GM18526 (cell line): Measurements from ENCODE around the gene RASA3.

Source experiments
- POLR2A ChIP-seq: IDR thresholded peaks from 3 replicates; pipeline ENCODE4 v1.6.1; 2011; ENCODE audit not compliant: insufficient read length; ENCODE audit errors: extremely low read depth

The RASA3 gene

DNA sequence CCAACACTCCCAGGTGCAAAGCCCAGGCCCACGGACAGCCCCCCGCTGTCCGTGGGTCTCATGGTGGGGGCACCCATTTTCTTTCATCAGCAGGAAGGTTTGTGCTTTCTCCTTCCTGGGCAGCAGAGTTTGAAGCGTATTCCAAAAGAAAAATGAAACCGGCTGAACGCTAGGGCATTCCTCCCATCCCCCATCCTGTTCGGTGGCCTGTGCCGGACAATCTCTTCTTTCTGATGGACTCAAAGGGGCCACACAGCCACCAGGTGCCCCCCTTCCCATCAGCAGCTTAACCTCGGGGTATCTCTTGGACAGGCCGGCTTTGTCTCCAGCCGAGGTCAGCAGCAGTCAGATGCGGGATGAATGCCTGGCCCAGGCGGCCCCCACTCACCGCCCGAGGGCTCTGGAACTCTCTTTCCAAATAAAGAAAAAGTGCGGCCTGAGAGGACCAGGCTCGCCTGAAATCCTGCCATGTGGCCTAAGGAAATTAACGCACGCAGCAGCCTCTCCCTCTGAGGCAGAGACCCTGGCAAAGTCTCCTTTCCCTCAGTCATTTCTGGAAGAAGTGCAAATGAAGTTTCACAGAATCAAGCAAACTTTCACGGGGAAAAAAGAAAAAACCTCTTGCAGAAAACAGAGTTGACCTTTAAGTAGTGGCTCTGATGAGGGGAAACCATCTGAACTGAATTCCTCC, 67.8 kb downstream of the RASA3 start:
- TF ChIP-seq POLR2A, result no peak

DNA sequence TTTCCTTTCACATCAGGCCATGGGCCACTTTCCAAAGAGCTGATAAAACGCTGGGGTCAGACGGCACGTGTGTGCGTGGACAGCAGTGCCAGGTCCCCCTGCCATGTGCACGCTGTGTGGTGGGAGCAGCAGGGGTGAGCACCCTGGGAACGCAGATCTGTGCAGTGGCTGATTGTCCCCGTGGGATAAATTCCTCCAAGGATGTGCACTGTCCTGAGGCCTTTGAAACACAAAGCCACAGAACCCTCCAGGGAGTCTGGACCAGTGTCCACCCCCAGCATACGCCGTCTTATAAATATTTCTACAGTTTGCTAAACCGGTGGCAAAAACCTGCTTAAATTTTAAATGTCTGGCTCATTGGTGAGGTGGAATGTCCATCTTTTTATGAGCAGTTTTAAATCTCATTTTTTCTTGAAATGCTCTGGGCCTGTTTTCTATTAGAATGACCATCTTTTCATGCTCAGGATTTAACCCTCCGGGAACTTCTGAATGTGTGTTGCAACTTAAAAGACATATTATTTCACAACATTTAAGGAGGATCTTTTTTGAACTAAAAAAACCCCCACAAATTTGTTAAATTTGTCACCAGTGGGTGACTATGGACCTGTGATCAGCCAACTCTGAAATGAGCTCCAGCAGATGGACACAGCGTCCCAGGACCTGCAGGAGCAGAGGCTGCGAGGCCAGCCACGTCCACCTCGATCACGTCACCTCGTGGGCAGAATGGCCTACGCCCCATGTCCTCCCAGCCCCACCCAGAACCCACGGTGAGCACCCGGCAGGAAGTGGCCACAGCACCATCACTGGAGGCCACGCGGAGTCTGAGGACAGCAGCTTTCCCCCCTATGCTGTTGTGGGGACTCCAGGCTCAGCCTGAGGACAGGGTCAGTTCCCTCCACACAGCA, 68.6 kb downstream of the RASA3 start:
- no peak for TF ChIP-seq POLR2A

DNA sequence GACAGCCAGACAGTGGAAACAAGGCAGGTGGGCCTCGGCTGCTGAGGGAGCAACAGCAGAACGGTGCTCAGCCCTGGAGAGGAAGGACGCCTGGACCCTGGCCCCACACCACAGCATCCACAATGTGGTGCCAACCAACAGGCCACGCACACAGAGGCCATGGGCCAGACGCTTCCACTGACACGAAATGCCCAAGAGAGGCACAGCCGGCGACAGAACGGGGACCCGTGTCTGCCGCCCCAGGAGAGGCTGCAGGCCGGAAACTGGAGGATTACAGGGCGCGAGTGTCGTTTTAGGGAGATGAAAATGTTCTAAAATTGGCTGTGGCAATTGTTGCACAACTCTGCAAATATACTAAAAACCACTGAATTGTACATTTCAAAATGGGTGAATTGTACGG, 69.7 kb downstream of the RASA3 start:
- TF ChIP-seq POLR2A, result no peak

DNA sequence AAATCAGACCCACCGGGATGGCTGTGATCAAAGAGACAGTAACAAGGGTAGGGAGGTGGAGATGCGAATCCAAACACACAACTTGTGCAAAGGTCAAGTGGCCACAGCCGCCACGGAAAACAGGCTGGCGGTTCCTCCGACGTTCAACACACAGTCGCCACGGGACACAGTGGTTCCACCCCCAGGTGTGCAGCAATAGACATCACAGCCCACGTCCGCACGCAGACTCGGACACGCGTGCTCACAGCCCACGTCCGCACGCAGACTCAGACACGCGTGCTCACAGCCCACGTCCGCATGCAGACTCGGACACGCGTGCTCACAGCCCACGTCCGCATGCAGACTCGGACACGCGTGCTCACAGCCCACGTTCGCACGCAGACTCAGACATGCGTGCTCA, 70.1 kb downstream of the RASA3 start:
- TF ChIP-seq POLR2A, result no peak

DNA sequence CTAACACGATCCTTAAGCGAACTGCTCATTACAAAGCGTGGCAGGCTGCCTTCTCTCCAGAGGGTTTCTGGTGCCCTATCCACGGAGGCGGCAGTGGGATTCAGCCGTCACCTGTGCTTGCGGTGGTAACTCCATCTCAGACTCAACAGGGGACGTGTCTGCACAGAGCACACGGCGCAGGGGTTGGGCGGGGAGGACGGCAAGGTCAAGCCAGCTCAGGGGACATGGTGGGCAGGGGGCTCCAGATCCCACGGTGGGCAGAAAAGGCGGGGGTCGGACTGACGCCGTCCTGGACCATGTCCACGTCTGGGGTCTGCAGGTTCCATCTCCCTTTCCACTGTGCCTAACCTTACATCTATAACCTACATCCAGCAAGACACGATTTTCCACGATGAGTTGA, 70.7 kb downstream of the RASA3 start:
- TF ChIP-seq POLR2A, result no peak

DNA sequence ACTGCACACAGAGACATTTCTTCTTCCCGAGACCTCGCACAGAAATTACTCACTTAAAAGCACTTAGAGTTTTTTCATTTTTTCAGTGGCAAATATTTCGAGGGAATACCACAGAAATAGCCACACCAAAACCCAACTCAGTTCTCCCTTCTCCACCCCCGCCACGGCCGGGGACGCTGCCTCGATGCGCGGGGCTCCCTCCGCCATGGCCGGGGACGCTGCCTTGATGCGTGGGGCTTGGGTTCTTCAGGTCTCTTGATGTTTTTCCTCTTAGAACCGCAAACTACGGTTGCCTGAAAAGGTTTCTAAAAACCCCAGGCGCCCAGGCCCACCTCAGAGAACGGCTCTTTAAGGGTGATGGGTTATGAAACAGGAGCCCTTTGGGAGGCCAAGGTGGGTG, 71.4 kb downstream of the RASA3 start:
- no peak for TF ChIP-seq POLR2A

DNA sequence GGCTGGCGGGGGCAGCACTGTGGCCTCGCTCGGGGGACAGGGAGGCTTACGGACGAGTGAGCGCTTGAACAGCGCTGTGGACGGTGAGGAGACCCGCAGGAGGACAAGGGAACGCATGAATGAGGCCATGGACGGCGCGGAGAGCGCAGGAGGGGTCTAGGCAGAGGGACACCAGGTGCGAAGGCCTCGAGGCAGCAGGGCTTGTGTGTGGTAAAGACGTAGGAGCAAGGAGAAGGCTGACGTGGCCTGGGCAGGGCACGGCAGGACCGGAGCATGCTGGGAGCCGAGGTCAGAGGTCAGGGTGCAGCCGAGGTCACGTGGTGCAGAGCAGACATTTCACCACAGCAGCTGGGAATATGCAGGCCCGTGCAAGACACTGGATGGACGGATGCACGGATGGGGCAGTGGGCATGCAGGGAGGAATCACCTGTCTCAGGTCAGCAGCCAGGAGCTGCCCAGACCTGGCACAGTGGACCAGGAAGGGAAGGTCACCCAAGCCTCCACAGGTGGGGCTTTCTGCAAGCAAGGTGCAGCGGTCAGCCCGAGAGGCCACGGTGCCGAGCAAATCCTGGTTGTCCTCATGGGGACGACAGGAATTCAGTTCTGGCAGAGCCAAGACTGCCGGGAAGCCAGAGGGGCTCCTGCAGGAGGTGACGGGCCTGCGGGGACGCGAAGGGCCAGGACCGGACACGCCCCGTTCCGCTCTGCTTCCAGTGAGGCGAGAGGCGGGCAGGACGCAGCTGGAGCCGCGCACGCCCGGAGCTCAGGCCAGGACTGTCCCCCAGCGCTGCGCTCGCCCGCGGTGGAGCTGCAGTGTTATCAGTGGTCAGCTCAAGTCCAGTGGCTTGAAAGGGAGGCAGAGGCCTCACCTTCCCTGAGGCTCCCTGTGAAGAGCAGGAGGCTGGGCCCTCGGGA, 72.2 kb downstream of the RASA3 start:
- no peak for TF ChIP-seq POLR2A

DNA sequence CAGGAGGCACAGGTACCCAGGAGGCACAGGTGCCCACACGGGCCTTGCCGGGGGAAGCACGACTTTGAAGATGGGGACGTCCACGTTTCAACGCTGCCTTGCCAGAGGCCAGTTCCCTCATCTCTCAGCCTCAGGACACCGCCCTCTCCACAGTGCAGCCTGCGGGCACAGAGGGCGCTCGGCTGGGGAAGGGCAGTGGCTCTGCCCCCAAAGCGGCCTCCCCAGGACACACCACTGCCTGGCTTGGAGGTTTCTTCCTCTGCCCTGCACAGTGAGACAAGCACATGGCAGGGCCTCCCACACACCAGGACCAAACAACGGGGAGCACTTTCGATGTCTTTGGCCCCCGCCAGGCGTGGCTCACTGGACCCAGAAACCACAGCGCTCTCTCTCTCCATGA, 73.0 kb downstream of the RASA3 start:
- TF ChIP-seq POLR2A, result no peak

DNA sequence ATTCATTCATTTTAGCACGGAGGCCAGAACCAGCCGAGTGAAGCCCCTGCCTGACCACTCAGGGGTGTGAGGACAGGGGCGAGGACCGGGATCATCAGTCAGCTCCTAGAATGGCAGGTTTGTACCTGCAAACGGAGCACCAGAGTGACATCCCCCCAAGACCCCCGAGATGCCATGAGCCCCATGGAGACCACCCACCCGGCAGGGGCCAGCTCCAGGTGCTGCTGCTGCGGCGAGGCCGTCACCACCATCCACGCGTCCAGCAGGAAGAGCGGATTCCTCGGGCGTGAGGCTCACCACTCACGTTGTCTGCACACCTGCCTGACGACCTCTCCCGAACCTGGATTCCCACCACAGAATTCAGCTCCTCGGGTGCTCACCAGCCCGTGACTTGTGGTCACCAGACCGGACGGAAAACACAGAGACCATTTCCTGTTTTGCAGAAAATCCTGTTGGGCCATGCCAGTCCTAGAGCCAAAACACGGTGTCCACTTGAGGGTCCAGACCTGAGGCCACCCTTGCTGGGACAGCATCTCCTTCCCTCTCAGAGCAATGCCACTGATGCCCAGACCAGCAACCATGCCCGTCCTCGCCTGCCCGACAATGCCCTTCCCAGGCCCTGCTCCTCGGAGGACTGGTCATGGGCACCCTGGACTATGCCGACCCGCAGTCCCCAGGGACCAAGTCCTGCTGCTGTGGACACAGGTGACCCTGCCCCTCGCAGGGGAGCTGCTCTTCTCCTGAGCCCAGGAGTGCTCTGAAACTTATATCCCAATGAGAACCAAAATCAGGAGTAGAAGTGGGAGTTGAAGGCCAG, 74.2 kb downstream of the RASA3 start:
- TF ChIP-seq POLR2A, result no peak

DNA sequence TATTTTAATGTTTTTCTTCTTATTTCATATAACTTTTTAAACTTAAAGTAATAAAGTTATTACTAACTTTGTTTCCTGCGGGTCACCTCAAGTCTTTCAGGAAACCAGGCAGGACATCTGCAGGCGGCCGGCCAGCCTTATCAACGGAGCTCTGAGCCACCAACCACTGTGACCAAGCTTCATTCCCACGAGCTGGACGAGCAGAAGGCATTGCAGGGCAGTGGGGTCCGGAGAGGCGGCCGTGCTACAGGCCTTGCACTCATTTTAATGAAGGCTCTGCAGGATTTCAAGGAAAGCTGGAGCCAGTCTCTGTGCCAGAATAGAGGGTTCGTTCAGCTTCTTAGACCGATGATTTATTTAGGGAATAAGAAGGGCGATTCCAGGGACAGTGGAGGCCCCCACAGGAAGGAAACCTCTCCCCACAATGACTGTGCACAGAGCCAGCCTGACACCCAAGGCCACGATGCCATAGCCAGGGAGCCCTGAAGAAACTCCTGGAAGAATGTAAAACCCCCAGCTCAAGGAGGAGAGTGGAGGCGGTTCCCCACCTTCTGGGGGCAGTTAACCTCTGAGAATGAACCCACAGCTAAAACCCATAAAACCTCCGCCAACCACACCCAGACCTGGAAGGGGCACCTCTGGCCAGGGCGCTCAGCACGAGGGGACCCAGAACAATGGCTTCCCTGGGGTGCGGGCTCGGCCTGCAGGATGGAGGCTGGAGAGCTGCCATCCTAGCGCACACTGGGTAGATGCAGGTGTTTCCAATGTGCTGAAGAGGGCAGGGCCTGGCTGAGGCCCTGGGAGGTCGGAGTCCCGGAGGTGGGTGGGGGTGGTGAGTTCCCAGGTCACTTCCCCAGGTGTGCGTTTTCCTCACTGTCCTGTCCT, 75.0 kb downstream of the RASA3 start:
- TF ChIP-seq POLR2A, result no peak

DNA sequence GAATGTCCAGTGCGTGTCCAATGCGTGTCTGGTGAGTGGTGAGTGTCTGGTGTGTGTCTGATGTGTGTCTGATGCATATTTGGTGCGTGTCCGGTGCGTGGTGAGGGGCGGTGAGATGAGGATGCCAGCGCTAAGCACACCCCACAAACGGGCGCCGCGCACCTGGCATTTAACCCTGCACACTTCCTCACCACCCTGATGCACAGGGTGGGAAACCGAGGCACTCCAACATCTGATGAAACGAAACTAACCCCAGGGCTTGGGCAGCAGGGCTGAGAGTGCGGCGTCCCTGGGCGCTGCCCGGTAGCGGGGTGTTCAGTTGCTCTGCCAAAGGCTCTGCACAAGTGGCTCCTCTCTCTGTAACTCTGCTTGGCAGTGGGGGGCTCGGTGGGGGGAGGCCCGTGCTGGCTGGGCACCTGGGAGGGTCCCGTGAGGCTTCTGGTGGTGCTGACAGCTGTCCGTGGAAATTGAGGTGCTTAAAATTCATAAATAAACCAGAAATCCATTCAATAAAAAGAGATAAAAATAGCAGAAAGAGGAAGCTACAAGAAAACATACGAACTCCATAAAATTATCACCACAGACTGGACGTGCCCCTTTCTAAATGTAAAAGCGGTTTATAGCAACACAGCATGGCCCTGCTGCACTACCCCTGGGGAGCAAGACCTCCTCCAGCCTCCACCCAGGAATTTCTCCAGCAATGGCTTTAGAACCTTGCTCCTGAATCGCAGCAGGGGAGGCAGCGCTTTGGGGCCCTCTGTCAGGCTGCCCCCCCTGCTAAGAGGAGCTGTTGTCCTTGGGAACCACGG, 76.0 kb downstream of the RASA3 start:
- no peak for TF ChIP-seq POLR2A

DNA sequence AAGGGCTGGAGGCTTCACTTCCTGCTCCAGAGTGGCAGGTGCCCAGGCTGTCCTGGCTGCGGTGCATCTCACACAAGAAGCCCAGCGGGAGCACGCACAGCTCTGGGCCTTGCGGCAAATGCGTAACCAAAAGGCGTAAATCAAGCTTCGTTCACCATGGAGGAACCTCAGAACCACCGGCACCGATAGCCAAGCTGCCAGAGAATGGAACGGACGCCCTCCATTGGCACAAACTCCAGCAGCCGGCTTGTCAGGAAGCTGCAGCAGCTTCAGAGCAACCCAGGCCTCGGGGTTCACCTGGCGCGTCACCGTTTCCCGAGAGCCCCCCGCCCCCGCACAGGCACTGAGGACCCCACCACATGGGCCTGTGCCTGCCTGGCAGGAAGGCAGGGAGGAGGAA, 76.7 kb downstream of the RASA3 start:
- TF ChIP-seq POLR2A, result no peak

DNA sequence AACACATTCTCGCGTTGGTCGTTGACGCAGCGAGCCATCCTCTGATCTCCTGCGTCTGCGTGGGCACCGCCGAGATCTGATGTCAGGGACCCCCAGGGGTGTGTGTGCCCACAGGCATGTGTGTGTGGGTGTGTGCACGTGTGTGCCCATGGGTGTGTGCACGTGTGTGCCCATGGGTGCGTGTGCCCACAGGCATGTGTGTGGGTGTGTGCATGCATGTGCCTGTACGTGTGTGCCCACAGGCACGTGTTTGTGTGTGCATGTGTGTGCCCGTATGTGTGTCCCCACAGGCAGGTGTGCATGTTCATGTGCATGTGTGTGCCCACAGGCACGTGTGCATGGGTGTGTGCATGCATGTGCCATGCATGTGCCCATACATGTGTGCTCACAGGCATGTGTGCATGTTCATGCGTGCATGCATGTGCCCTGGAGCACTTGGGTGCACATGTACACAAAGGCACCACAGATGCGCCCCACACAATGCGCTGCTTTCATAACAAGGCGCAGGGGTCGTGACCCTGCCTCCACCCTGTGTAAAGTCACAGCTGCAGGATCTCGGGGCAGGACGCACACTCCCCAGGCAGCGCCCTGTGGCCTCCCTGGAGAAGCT, 77.5 kb downstream of the RASA3 start:
- no peak for TF ChIP-seq POLR2A

DNA sequence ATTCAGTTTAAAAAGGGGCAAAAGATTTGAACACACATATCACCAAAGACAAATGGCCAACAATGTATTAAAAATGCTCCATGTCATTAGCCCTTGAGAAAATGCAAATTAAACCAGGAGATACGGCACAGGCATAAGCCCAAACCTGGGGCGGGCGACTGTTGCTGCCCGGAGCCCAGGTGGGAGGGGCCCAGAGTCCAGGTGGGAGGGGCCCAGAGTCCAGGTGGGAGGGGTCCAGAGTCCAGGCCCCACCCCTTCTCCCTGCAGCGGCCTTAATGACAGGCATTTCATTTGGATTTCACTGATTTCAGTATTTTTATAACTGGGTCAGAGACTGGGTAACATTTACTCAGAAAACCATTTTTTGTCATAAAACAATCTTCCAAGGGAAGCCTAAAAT, 78.2 kb downstream of the RASA3 start:
- TF ChIP-seq POLR2A, result no peak
